ENCODE measurements around the gene SRPK1. TPM values are rescaled to one million over a fixed set of nuclear protein-coding genes. Genes with fewer than 3 reads are reported as not detected.

The SRPK1 gene
- total and polyA plus RNA-seq, 10 of the 15 experiments (the other 5 are each of a cell fraction or from before 2014, with no cell fraction given) = 47.4 to 112 (median 85.8) TPM

DNA sequence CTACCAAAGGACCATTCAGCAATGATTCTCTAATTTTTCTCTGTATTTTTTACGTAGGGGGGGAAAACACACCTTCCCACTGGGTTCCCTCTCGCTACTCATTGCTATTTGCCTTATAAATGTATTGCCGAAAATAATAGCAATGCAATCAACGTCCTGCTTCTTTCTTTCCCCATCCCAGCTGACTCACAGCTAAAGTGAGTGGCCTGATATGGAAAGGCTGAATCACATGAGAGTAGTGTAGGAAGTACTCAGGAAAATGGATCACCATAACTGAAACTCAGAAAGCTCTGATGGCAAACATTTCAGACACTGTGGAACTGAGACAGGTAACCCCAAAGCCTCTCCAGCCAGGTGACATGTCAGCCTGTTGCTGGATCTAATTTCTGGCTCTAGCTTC lies 49.3 kb upstream of the SRPK1 start:
- DNase-seq (ENCODE audit: low read depth, low spot score) (no peak), FAIRE-seq (no peak), ATAC-seq (no peak)
- WGBS (ENCODE audit: insufficient coverage, insufficient replicate concordance, low lambda C conversion rate, missing lambda C conversion rate) = 57% methylated on average over 4 of the region's 4 CpGs
- Histone ChIP-seq H3K27ac (ENCODE audit: control insufficient read depth, insufficient read depth) (no peak overlapping the region), H3K4me1 (ENCODE audit: control insufficient read depth, insufficient read depth, low read length) (peaks cover 9% of the 10 kb centered on the region), H3K79me2 (ENCODE audit: control insufficient read depth, insufficient read depth, low read length) (no peaks in the 10 kb centered on the region), H3K4me3 (no peak overlapping the region), H4K20me1 (ENCODE audit: control insufficient read depth, insufficient read depth) (no peaks in the 10 kb centered on the region), H3K9ac (ENCODE audit: control insufficient read depth, insufficient read depth, low read length) (no peak overlapping the region), H3K9me3 (replicated peaks; ENCODE audit: control insufficient read depth, insufficient read depth, low read length) (no peaks in the 10 kb centered on the region), H3K36me3 (ENCODE audit: control insufficient read depth in 2 of 2, insufficient read depth in 2 of 2, low read length in 1 of 2) (no peaks in the 10 kb centered on the region), H3K4me2 (ENCODE audit: control insufficient read depth, insufficient read depth) (no peak overlapping the region), H3K27me3 (replicated peaks in 1 of 2; ENCODE audit: control insufficient read depth in 2 of 2, insufficient read depth in 2 of 2, low read length in 1 of 2) (no peaks in the 10 kb centered on the region), H2AFZ (ENCODE audit: control insufficient read depth, low read depth, low read length) (no peak overlapping the region)
- RAD21 ChIA-PET (ENCODE audit: unreplicated experiment) = no interaction called here
- SMC1A ChIA-PET (ENCODE audit: uncharacterized antibody, unreplicated experiment) = no interaction called here
- intact Hi-C loops (cut with micrococcal nuclease; ENCODE audit: unreplicated experiment) (no loop called here), in situ Hi-C loops (cut with MboI) (no loop called here)
- POLR2A ChIA-PET = no interaction called here
- TF ChIP-seq ZBED1 (IDR thresholded peaks at IDR 0.05; ENCODE audit: borderline replicate concordance) (no peak), E4F1 (IDR thresholded peaks at IDR 0.05; ENCODE audit: borderline replicate concordance, partially characterized antibody) (no peak), ZSCAN29 (IDR thresholded peaks at IDR 0.05) (no peak), RELA (IDR thresholded peaks at IDR 0.05; ENCODE audit: borderline replicate concordance, partially characterized antibody) (no peak), ATF7 (IDR thresholded peaks at IDR 0.05; ENCODE audit: low read depth) (no peak), SMARCA5 (IDR thresholded peaks at IDR 0.05) (no peak), BRCA1 (IDR thresholded peaks at IDR 0.05; ENCODE audit: low read depth, low read length) (no peak)
- TF ChIP-seq, protein P1, sequence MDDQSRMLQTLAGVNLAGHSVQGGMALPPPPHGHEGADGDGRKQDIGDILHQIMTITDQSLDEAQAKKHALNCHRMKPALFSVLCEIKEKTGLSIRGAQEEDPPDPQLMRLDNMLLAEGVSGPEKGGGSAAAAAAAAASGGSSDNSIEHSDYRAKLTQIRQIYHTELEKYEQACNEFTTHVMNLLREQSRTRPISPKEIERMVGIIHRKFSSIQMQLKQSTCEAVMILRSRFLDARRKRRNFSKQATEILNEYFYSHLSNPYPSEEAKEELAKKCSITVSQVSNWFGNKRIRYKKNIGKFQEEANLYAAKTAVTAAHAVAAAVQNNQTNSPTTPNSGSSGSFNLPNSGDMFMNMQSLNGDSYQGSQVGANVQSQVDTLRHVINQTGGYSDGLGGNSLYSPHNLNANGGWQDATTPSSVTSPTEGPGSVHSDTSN (IDR thresholded peaks at IDR 0.05; ENCODE audit: insufficient replicate concordance, low read depth, low read length) = no peak
- TF ChIP-seq, protein P2, sequence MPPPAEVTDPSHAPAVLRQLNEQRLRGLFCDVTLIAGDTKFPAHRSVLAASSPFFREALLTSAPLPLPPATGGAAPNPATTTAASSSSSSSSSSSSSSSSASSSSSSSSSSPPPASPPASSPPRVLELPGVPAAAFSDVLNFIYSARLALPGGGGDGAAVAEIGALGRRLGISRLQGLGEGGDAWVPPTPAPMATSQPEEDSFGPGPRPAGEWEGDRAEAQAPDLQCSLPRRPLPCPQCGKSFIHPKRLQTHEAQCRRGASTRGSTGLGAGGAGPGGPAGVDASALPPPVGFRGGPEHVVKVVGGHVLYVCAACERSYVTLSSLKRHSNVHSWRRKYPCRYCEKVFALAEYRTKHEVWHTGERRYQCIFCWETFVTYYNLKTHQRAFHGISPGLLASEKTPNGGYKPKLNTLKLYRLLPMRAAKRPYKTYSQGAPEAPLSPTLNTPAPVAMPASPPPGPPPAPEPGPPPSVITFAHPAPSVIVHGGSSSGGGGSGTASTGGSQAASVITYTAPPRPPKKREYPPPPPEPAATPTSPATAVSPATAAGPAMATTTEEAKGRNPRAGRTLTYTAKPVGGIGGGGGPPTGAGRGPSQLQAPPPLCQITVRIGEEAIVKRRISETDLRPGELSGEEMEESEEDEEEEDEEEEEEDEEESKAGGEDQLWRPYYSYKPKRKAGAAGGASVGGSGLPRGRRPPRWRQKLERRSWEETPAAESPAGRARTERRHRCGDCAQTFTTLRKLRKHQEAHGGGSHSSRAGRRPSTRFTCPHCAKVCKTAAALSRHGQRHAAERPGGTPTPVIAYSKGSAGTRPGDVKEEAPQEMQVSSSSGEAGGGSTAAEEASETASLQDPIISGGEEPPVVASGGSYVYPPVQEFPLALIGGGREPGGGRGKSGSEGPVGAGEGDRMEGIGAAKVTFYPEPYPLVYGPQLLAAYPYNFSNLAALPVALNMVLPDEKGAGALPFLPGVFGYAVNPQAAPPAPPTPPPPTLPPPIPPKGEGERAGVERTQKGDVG (CRISPR knock-in tag; IDR thresholded peaks at IDR 0.05) = no peak
- no TSS peak for BruUV-seq (replicated peaks)
- CTCF ChIA-PET = interaction anchor here (1.0 to 1.3 kb wide), 2 partner anchors 14 to 151 kb away, joined by 3 to 5 read pairs; no protein-coding TSS in a partner anchor
